Activated T-cell treated with anti-CD3 and anti-CD28 coated beads for 48 hours (primary cell): ENCODE measurements around the gene CCNK.

ENCODE experiments used
- DNase-seq: peaks from one replicate; pipeline ENCODE4 v3.0.0-alpha.2; 2020; ENCODE audit warnings: low read depth

Gene CCNK

GRCh38 chr14:99535908-99536778, 54.9 kb downstream of the CCNK start:
- DNase-seq, result no peak

GRCh38 chr14:99537399-99537798, 56.2 kb downstream of the CCNK start:
- no peak for DNase-seq

- no peak for DNase-seq
Observed at GRCh38 chr14:99538275-99538674, 57.1 kb downstream of the CCNK start.

GRCh38 chr14:99538733-99539132, 57.5 kb downstream of the CCNK start:
- no peak for DNase-seq

DNA sequence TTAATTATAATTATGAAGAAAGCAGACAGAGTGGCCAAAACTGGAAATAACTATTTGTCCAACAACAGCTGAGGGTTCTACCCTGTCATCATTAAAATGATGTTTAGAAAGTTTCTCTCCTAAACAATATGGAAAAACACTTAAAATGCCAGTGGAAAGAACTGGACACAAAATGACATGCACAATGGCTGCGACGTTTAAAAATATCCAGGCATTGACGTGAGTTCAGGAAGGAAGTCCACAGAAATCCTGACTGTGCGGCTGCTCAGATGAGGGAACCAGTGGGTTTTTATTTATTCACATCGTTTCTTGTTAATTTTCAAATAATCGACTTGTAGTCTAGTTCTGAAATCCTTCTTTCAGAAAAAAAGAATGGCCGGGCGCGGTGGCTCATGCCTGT, 58.3 kb downstream of the CCNK start:
- DNase-seq, result no peak

DNA sequence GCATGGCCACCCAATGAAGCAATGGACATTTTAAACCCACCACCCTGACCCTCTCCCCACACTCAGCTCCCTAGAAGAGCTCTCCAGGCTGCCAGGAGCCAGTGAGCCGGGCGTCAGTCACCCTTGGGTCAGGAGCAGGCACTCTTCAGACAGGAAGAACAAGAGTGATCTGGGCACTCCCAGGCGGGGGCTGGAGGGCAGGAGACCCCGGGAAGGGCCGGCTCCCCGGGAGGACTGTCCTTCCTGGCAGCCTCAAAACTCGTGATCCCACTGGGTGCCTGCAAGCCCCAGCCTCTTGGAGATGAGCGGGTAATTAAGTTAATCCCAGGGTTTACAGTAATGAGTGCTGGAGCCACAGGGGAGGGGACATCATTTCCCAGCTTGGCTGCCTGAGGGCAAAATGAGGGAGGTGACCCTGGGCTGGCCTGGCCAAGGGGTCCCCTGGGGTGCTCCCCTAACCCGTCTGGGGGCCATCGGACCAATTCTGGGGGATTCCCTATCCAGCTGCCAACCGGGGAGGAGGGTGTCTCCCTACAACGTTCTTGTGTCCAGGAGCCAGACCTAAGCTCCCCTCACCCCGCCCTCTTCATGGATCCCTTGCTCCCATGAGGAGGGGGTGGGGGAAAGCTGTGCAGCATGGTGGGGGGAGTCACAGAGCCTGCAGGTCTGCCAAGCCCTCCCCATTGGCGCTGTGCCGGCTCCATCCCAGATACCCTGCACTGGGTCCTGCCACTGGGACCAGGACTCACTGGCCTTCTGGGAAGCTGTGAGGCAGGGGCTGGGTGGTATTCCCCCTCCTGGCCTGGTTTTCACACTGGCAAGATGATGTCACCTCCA, 59.2 kb downstream of the CCNK start:
- DNase-seq, result no peak

- no peak for DNase-seq
Observed at GRCh38 chr14:99541211-99541610, 60.0 kb downstream of the CCNK start.

- DNase-seq, result no peak
Observed at GRCh38 chr14:99541677-99542470, 60.7 kb downstream of the CCNK start.

DNA sequence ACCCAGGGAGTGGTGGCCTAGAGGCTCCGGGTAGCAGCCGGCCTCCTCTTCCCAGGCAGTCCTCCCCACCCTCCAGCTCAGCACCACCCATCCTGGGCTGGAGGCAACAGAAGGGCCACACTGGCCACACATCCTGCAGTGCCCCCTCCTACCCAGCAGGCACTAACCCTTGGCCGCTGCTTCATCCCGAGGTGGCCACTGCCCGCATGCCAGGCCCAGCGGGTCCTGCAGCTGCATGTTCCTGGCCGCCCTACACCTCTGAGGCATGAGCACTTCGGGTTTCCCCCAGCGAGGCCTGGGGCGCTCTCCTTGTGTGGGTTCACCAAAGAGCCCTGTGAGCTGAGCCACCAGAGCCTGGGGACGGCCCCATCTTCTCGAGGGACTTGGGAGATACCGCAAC, 61.4 kb downstream of the CCNK start:
- no peak for DNase-seq

- no peak for DNase-seq
Observed at GRCh38 chr14:99543370-99543769, 62.2 kb downstream of the CCNK start.

- DNase-seq, result no peak
Observed at GRCh38 chr14:99543985-99544384, 62.8 kb downstream of the CCNK start.

DNA sequence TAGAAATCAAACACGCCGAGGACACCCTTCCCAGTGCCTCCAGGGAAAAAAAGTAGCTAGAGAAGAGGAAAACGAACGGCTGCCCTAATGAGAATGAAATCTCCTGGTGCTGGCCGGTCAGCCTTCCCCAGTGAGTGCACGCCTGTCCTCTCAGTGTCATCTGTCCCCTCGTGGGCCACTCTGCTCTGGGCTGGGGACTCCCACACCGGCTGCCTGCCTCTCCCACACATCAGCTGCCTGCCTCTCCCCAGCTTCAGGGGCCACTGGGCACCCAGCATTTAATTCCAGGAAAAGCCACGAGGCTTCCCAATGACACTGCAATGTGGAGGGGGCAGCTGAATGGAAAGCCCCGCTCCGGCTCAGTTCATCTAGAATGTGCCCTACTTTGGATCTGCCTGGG, 63.8 kb downstream of the CCNK start:
- no peak for DNase-seq

DNA sequence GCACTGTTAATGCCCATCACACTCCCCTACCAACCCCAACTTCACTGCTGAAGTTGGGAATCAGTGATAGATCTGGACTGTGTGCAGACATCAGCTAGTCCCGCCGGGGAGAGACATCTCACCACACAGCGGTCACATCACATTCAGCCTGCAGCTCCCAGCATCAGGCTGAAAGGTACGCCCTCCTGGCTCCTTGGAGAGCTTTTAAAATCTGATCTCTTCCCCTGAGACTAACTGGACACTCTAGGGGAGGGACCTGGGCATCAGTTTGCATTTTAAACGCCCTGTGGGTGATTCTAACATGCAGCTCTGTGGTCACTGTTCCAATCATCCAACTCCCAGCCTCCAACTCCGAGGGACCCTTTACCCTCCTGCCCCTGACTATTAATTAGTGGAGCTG, 64.4 kb downstream of the CCNK start:
- no peak for DNase-seq

DNA sequence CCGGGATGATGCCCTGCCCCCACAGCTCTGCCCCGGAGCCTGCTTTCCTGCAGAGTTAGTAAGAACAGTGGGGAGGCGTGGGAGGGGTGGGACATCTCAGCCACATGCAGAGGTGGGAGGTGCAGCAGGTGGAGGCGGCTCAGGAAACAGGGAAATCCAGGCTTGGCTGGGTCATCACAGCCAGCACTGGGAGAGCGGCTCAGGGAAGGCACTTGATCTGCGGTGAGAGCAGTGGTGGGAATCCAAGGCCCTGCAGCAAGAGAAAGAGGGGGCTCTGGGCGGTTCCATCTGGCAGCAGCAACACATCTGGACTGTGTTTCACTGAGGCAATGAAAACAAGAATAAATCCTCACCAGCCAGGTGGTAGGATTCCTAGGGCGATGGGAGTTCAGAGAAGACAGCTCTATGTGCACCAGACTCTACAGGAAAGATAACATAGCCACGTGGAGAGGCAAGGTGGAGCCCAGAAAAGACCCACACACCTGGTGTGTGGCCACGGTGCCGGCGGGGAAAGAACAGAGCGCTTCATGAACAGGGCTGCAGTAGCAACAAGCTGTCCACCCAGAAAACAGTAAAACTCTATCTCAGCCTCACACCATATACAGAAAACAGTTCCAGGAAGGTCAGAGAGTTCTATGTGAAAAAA, 65.1 kb downstream of the CCNK start:
- no peak for DNase-seq

DNA sequence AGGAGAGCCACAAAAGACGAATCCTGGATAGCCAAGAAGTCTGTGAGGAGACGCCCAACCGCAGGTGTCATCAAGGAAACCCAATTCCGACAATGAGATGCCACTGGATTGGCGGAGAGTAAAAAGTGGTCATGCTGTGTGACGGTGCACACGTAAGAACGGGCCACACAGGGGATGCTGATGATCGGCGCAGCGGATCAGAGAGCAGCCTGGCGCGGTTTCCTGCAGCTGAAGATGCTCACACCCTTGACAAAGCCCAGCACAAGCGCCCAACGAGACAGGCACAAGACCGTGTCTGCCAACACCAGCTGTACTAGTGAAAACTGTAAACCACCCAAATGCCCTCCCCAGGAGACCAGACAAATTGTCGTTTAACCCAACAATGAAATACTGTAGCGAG, 67.0 kb downstream of the CCNK start:
- DNase-seq, result no peak

DNA sequence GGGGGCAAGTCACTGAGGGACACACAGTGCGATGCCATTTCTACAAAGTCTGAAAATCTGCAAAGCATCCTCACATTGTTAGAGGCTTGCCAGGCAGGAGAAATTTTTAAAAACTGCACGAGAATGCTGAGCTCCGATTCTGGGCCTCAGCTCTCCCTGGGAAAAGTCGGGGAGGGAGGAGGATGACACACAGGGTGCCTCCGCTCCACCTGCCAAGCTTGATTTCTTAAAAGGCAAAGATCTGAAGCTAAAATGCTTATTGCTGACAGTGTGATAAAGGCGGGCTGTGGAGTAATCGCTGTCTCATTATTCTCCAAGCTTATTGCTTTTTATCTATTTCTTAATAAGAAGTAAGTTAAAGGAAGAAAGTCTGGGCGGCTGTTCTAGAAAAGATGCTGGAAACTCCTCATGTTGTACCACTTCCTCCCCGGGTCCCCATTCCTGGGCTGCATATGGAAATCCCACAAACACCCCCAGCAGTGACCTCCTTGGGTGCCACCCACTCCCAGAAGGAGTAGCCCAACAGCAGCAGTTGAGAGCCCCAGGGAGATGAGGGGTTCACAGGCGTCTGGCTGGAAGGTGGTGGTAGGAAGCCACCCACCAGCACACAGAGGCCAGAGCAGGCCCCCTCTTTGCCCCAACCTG, 67.8 kb downstream of the CCNK start:
- no peak for DNase-seq

- no peak for DNase-seq
Observed at GRCh38 chr14:99549684-99550083, 68.5 kb downstream of the CCNK start.

DNA sequence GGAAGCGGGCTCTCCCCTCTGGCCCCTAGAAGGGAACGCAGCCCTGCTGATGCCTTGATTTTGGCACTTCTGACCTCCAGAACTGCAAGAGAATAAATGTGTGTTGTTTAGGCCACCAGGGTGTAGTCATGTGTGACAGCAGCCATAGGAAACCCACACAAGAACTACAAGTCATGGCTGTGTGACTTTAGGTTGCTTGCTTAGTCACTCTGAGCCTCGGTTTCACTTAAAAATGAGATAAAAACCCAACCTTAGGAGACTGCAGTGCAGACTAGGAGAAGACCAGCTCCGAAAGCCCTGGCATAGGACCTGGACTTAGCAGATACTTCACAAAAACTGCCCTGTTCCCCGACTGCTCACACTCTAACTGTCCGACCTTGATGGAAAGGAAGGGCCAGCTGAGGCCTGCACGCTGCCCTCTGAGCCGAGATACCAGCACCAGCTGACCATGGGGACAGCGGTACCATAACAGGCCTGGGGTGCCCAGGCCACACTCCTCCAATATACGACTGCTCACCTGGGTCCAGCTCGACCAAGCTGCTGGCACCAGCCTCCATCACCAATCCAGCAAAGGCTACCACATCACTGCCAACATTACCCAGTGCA, 69.3 kb downstream of the CCNK start:
- DNase-seq, result no peak

GRCh38 chr14:99551034-99551922, 70.1 kb downstream of the CCNK start:
- DNase-seq, result no peak

DNA sequence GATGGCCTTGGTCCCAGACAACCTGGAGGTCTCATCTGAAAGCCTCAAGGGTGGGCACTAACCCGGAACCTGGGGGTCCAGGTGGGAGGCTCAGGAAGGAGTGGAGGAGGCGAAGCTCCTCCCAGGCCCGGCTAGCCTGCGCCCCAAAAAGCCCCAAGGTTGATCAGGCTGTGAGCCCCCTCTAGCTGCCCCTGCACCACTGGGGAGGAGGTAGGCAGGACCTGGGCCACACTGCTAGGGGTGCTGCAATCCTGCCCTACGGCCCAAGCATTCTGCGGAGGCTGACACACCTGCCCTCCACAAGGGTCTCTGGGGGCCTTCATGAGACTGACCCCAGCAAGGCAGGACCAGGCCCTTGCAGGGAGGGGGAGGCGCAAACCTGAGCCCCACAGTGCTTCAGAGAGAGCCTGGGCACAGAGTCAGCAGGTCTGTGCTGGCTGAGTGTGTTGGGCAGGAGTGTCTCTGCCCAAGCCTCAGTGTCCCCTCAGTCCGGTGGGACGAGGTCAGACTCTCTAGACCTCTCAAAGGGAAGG, 70.9 kb downstream of the CCNK start:
- no peak for DNase-seq
